Hepatocyte (in vitro differentiated cells): ENCODE results near the gene ESR1.

Source experiments
- CTCF ChIP-seq: fragments of 200-600 bp; sonication (generic); IDR thresholded peaks from 2 replicates; pipeline ENCODE4 v1.5.1; 2016; ENCODE audit warnings: antibody characterized with exemption, mild to moderate bottlenecking; ENCODE audit not compliant: poor library complexity
- EZH2phosphoT487 ChIP-seq: fragments of 200-600 bp; sonication (generic); IDR thresholded peaks from one replicate; pipeline ENCODE4 v1.6.1; 2018; ENCODE audit warnings: antibody characterized with exemption, mild to moderate bottlenecking, low read depth, moderate library complexity; ENCODE audit not compliant: unreplicated experiment, severe bottlenecking

GRCh38 chr6:151869345-151869744, 61.9 kb downstream of the ESR1 start:
- TF ChIP-seq CTCF = no peak
- TF ChIP-seq EZH2phosphoT487 = no peak
